Right lobe of liver (tissue), 6 donors: ENCODE data around the gene BRD1. TPM values are rescaled to one million over a fixed set of nuclear protein-coding genes. Genes with fewer than 3 reads are reported as not detected.

Experiments
- ATAC-seq, 4 donors: fragments of 200-7000 bp; cut with Tn5 transposase; one replicate each; pipeline ENCODE4 v1.9.1; 2020; ENCODE audit warnings: mild to moderate bottlenecking in 4 of 4, moderate library complexity in 4 of 4
- DNase-seq, 3 donors: peaks; one replicate each; pipeline ENCODE4 v3.0.0-alpha.2; 2020
- H3K27ac ChIP-seq, 3 donors: fragments of 200-600 bp; one replicate each; pipeline ENCODE4 v1.8.0; 2022
- H3K27me3 ChIP-seq, 2 donors: fragments of 200-600 bp; one replicate each; pipeline ENCODE4 v1.8.0; 2022
- H3K36me3 ChIP-seq, 4 donors: fragments of 200-600 bp; sonication (generic) in 1 of 4; one replicate each; pipeline versions ENCODE4 v1.5.1 to v1.8.0; 2017 to 2022; ENCODE audit warnings: control low read depth in 1 of 4
- H3K4me1 ChIP-seq, 4 donors: fragments of 200-600 bp; sonication (generic) in 1 of 4; one replicate each; pipeline versions ENCODE4 v1.5.1 to v1.8.0; 2017 to 2022; ENCODE audit warnings: control low read depth in 1 of 4
- H3K4me3 ChIP-seq, 3 donors: fragments of 200-600 bp; one replicate each; pipeline ENCODE4 v1.8.0; 2022
- H3K9me3 ChIP-seq, 4 donors: fragments of 200-600 bp; sonication (generic) in 1 of 4; one replicate each; pipeline versions ENCODE4 v1.5.1 to v1.8.0; 2017 to 2022; ENCODE audit warnings: control low read depth in 1 of 4
- POLR2A ChIP-seq: fragments of 450-650 bp; IDR thresholded peaks from one replicate; pipeline ENCODE4 v1.6.1; 2017; ENCODE audit warnings: antibody characterized with exemption, mild to moderate bottlenecking
- WGBS: methylation state at CpG from one replicate; pipeline ENCODE4 v1.1.6; 2018; ENCODE audit warnings: low coverage, low lambda C conversion rate; ENCODE audit not compliant: insufficient coverage; ENCODE audit errors: missing lambda C conversion rate; 5-methylcytosine and 5-hydroxymethylcytosine counted together
- intact Hi-C, 2 donors: fragments of 100-400 bp; cut with DNase I; formaldehyde crosslinking; loops; one replicate each; pipeline versions ENCODE4 v1.11.2 to v1.14.1; 2022
- total RNA-seq, 6 experiments: library from RNA; depleted of rRNA in 2 of 6; stranded (reverse); fragments of >200 nt in 2 of 6; fragmentation: NEBNext Ultra II Directional in 3 of 6; extraction: Animal tissue kit (Norgen Biotek cat#: 25700) in 3 of 6; gene quantifications; one replicate each; pipeline versions ENCODE4 v1.1.0 to v1.2.4, GENCODE V29; 2016 to 2023
- TF ChIP-seq, protein P1 (sequence below), 4 donors: fragments of 200-600 bp in 3 of 4; fragments of 450-650 bp in 1 of 4; IDR thresholded peaks; one replicate each; pipeline versions ENCODE4 v1.5.1 to v1.8.0; 2016 to 2022; ENCODE audit warnings: antibody characterized with exemption in 4 of 4, mild to moderate bottlenecking in 2 of 4
- donor health status: DM: no; HTN: yes; CAD: no.
- donor health status: DM: no; HTN: no; CAD: no.
- donor health status: DM: no; HTN: no; CAD: no.
- donor health status: DM: no; HTN: yes; CAD: no.
- donor health status: DM: no; HTN: yes; CAD: no.

The BRD1 gene
- total RNA-seq, 6 experiments from 2014 or later = 9.3 to 17.8 (median 11.6) TPM

DNA sequence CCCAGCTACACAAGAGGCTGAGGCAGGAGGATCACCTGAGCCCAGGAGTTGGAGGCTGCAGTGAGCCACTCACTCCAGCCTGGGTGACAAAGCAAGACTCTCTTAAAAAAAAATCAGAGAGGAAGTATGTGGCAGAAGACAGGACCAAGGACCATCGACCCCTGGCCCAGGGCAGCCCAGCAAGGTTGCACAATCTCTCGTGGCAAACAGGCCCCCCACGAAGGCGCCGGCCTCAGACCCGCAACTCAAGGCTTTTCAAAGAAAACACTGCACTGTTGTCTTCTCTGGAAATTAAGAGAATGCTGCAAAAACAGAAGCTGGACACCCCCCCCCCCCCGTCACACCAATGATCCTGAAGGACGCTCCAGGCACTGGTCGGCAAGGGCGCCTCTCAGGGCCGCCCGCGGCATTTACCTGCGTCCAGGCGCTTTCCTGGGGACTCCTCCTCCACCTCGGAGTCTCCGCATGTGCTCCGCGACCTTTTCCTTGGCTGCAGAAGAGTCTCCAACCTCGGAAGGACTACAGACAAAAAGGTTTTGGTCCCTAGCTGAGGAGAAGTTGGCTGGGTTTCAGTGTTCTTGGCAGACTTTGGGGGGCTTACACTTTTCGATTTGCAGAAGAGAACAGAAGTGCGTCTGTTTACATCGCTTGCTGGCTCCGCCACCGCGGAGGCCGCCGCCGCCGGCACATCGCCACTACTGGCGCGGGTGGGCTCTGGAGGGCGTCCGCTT lies 40.5 kb downstream of the BRD1 start:
- WGBS = 89% methylated on average over 31 of the region's 35 CpGs
- Histone ChIP-seq H3K4me3 (no peak overlapping the region), H3K36me3 (peaks cover 0 to 63% (median 13%) of the 10 kb centered on the region in 4 donors), H3K9me3 (no peaks in the 10 kb centered on the region), H3K27ac (no peak overlapping the region), H3K27me3 (no peaks in the 10 kb centered on the region), H3K4me1 (peaks cover 0 to 26% (median 4%) of the 10 kb centered on the region in 4 donors)
- ATAC-seq = no peak
- no peak for DNase-seq
- intact Hi-C loops = no loop called here
- TF ChIP-seq, protein P1, sequence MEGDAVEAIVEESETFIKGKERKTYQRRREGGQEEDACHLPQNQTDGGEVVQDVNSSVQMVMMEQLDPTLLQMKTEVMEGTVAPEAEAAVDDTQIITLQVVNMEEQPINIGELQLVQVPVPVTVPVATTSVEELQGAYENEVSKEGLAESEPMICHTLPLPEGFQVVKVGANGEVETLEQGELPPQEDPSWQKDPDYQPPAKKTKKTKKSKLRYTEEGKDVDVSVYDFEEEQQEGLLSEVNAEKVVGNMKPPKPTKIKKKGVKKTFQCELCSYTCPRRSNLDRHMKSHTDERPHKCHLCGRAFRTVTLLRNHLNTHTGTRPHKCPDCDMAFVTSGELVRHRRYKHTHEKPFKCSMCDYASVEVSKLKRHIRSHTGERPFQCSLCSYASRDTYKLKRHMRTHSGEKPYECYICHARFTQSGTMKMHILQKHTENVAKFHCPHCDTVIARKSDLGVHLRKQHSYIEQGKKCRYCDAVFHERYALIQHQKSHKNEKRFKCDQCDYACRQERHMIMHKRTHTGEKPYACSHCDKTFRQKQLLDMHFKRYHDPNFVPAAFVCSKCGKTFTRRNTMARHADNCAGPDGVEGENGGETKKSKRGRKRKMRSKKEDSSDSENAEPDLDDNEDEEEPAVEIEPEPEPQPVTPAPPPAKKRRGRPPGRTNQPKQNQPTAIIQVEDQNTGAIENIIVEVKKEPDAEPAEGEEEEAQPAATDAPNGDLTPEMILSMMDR (IDR thresholded peaks at IDR 0.05) = no peak
- TF ChIP-seq POLR2A = no peak

DNA sequence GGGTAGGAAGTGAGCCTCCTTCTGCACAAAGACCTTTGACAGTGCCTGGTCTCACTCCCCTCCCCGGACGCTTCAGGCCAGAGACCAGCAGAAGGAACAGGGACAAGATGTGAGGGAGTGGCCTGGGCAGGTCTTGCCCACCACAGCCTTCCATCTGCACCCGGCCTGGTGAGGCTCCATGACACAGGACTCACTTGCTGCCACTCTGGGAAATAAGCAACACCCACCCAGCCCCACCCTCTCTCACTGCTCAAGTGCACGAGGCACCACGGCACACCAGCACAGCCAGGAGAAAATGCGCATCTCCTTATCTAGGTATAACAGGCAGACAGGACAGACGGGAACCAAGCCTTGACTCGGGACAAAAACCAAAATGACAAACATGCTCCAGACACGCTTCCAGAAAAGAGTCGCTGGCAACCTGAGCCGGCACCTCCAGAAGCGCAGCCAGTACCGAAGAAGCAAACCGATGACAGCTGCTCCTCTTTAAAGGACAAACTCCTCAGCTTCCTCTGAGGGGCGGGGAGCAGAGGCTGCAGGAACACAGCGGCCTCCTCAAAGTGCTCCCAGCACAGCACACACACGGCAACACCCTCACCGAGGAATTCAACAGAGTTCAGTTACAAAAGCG lies 41.7 kb downstream of the BRD1 start:
- 75% methylated on average over 11 of the region's 19 CpGs for WGBS
- ATAC-seq = no peak
- H3K27me3 ChIP-seq = no peaks in the 10 kb centered on the region
- peaks cover 0 to 51% (median 11%) of the 10 kb centered on the region in 4 donors for H3K36me3 ChIP-seq
- no peak for TF ChIP-seq POLR2A
- TF ChIP-seq, protein P1 (IDR thresholded peaks at IDR 0.05) = no peak
- no peak overlapping the region for H3K4me3 ChIP-seq
- peak in 1 of 3 donors; percentile 18 for DNase-seq
- intact Hi-C loops = no loop called here
- no peaks in the 10 kb centered on the region for H3K9me3 ChIP-seq
- H3K4me1 ChIP-seq = peaks cover 0 to 26% (median 4%) of the 10 kb centered on the region in 4 donors
- H3K27ac ChIP-seq = no peak overlapping the region

DNA sequence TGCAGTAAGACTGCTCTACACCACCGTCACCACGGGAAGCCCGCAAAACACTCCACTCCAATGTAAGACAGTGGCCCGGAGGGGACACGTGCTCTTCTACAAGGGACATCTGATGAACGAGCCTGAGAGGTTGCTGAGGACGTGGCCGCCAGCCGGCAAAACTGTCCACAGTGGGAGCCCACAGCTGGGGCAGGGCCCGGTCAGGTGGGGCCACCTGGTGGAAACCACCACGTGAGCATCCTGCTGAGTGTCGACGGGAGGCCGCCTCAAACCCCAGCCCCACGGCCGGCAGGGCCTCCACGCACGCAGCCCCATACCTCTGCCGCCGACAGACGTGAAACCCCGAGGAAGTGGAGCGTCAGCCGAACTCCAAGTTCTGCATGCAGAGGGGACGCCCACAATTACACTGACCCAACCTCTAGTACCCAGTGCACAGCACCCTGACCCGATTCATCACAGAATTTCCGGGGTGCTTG lies 42.6 kb downstream of the BRD1 start:
- H3K36me3 ChIP-seq = peaks cover 0 to 43% (median 9%) of the 10 kb centered on the region in 4 donors
- ATAC-seq = no peak
- WGBS = 79% methylated on average over 7 of the region's 27 CpGs

DNA sequence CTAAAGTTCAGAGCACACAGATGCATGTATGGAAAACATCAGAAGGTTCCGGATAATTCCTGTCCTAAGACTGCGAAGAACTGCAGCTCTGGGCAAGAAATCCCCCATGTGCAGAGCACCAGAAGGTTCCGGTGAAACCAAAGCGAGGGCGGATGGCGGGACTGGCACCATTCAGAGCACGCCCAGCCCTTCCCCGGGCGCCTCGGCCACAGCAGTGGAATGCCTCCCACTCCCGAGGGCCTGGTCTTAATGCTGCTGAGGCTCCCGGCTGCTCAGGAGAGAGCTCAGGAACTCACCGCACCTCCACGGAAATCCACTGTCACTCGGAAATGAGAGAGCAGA lies 43.1 kb downstream of the BRD1 start:
- no peaks in the 10 kb centered on the region for H3K9me3 ChIP-seq
- ATAC-seq (no peak), DNase-seq (no peak)
- H3K27ac ChIP-seq = no peak overlapping the region
- no peaks in the 10 kb centered on the region for H3K27me3 ChIP-seq
- peaks cover 0 to 18% (median under 1%) of the 10 kb centered on the region in 4 donors for H3K4me1 ChIP-seq
- intact Hi-C loops = no loop called here
- TF ChIP-seq, protein P1 (IDR thresholded peaks at IDR 0.05) = no peak
- no peak for TF ChIP-seq POLR2A
- H3K36me3 ChIP-seq = peaks cover 0 to 43% (median 9%) of the 10 kb centered on the region in 4 donors
- WGBS = 89% methylated on average over 6 of the region's 15 CpGs
- H3K4me3 ChIP-seq = no peak overlapping the region

More for the DNA sequence above, 42.6 kb downstream of the BRD1 start:
- Histone ChIP-seq H3K4me3 (no peak overlapping the region), H3K9me3 (no peaks in the 10 kb centered on the region), H3K27ac (no peak overlapping the region), H3K27me3 (no peaks in the 10 kb centered on the region), H3K4me1 (peaks cover 0 to 23% (median 3%) of the 10 kb centered on the region in 4 donors)
- no peak for DNase-seq
- no peak for TF ChIP-seq POLR2A
- TF ChIP-seq, protein P1 (IDR thresholded peaks at IDR 0.05) = no peak
- intact Hi-C loops = no loop called here
